Stimulated activated CD4-positive, alpha-beta T cell treated with anti-CD3 and anti-CD28 coated beads, Interleukin-4, amount 100 ng/mL, for 48 hours (primary cell): ENCODE results near the gene PARG.
"Not testable (repeated sequence)": the region's sequence is repeated elsewhere in the genome, so short reads cannot be mapped to it uniquely, and the experiment has no call there.

Experiments
- DNase-seq, 2 donors: peaks; one replicate each; pipeline ENCODE4 v3.0.0-alpha.2; 2020; ENCODE audit warnings: low read depth in 2 of 2

The PARG gene

GRCh38 chr10:49830846-49831245 lies 111.0 kb downstream of the PARG start:
- DNase-seq = no peak

GRCh38 chr10:49830016-49830415 lies 111.8 kb downstream of the PARG start:
- no peak for DNase-seq

- no peak for DNase-seq
These were observed 114.5 kb downstream of the PARG start for GRCh38 chr10:49827297-49827696.

- DNase-seq = no peak
These were observed 122.4 kb downstream of the PARG start for GRCh38 chr10:49819234-49819958.

GRCh38 chr10:49817845-49818244 lies 124.0 kb downstream of the PARG start:
- DNase-seq = no peak

- DNase-seq = no peak
These were observed 137.8 kb downstream of the PARG start for GRCh38 chr10:49803988-49804387.

GRCh38 chr10:49798275-49798674 lies 143.6 kb downstream of the PARG start:
- DNase-seq = no peak

- DNase-seq = no peak
These were observed 150.7 kb downstream of the PARG start for GRCh38 chr10:49791100-49791499.

GRCh38 chr10:49784681-49785080 lies 157.1 kb downstream of the PARG start:
- no peak for DNase-seq

GRCh38 chr10:49783645-49784044 lies 158.2 kb downstream of the PARG start:
- DNase-seq = no peak

GRCh38 chr10:49781247-49781646 lies 160.6 kb downstream of the PARG start:
- no peak for DNase-seq

- DNase-seq = no peak
These were observed 163.6 kb downstream of the PARG start for GRCh38 chr10:49778197-49778596.

- no peak for DNase-seq
These were observed 165.0 kb downstream of the PARG start for GRCh38 chr10:49776851-49777250.

GRCh38 chr10:49775014-49775413 lies 166.8 kb downstream of the PARG start:
- no peak for DNase-seq

GRCh38 chr10:49772944-49773343 lies 168.9 kb downstream of the PARG start:
- not testable (repeated sequence) for DNase-seq

GRCh38 chr10:49771046-49771445 lies 170.8 kb downstream of the PARG start:
- not testable (repeated sequence) for DNase-seq

- DNase-seq = no peak
These were observed 172.1 kb downstream of the PARG start for GRCh38 chr10:49769692-49770091.

- no peak for DNase-seq
These were observed 173.1 kb downstream of the PARG start for GRCh38 chr10:49768731-49769130.

GRCh38 chr10:49768329-49768728 lies 173.5 kb downstream of the PARG start:
- no peak for DNase-seq
